GM18526 (cell line): ENCODE data around the gene FAM228B.

ENCODE experiments used
- POLR2A ChIP-seq: IDR thresholded peaks from 3 replicates; pipeline ENCODE4 v1.6.1; 2011; ENCODE audit not compliant: insufficient read length; ENCODE audit errors: extremely low read depth

The FAM228B gene

GRCh38 chr2:24123195-24123921 lies at the start of gene FAM228B, which contains the start of gene PFN4:
Gene FAM228B, plus strand, starts transcription at chr2:24123469. Its CDS starts 893 bp downstream, at chr2:24124362.
Gene PFN4, minus strand, starts transcription at chr2:24123334. Its CDS starts 799 bp downstream, at chr2:24122535.
- TF ChIP-seq POLR2A: peak; percentile 82

GRCh38 chr2:24073816-24074215 lies 49.5 kb upstream of the FAM228B start:
- TF ChIP-seq POLR2A: no peak

GRCh38 chr2:24075259-24075658 lies 48.0 kb upstream of the FAM228B start:
- no peak for TF ChIP-seq POLR2A

- peak; percentile 91 for TF ChIP-seq POLR2A
These were observed 47.1 kb upstream of the FAM228B start, which contains the start of gene SF3B6 for GRCh38 chr2:24075915-24076848. Gene SF3B6, minus strand, starts transcription at chr2:24076326. Its CDS starts 97 bp downstream, at chr2:24076229.

- TF ChIP-seq POLR2A: peak; percentile 42
These were observed 46.3 kb upstream of the FAM228B start for GRCh38 chr2:24076849-24077534.

- no peak for TF ChIP-seq POLR2A
These were observed 45.8 kb upstream of the FAM228B start for GRCh38 chr2:24077535-24077877.

GRCh38 chr2:24077879-24078278 lies 45.4 kb upstream of the FAM228B start:
- TF ChIP-seq POLR2A: no peak

GRCh38 chr2:24080701-24081100 lies 42.6 kb upstream of the FAM228B start:
- no peak for TF ChIP-seq POLR2A

GRCh38 chr2:24082787-24083566 lies 40.3 kb upstream of the FAM228B start:
- no peak for TF ChIP-seq POLR2A

- TF ChIP-seq POLR2A: peak; percentile 38
These were observed 39.5 kb upstream of the FAM228B start for GRCh38 chr2:24083567-24084385.

- peak; percentile 33 for TF ChIP-seq POLR2A
These were observed 38.7 kb upstream of the FAM228B start, which contains the start of gene TP53I3 for GRCh38 chr2:24084386-24085199. Gene TP53I3, minus strand, starts transcription at chr2:24084834. Its CDS starts 508 bp downstream, at chr2:24084326.

GRCh38 chr2:24085200-24085489 lies 38.1 kb upstream of the FAM228B start:
- TF ChIP-seq POLR2A: no peak

- TF ChIP-seq POLR2A: no peak
These were observed 37.0 kb upstream of the FAM228B start for GRCh38 chr2:24086241-24086640.

GRCh38 chr2:24087032-24087431 lies 36.2 kb upstream of the FAM228B start:
- TF ChIP-seq POLR2A: no peak
